H9 (cell line): ENCODE results near the gene AP4M1. TPM values are rescaled to one million over a fixed set of nuclear protein-coding genes. Genes with fewer than 3 reads are reported as not detected.

Experiments used
- DNase-seq: peaks from one replicate; pipeline ENCODE4 v3.0.0-alpha.2; 2017
- H2AFZ ChIP-seq: one replicate; pipeline ENCODE4 v1.6.1; 2013; ENCODE audit warnings: mild to moderate bottlenecking, low read length, control low read depth, moderate library complexity
- H2AK5ac ChIP-seq: 2 replicates; pipeline ENCODE4 v1.6.1; 2013; ENCODE audit warnings: low read length, control low read depth, mixed read lengths; ENCODE audit not compliant: insufficient read length
- H2BK120ac ChIP-seq: one replicate; pipeline ENCODE4 v1.6.1; 2013; ENCODE audit warnings: low read depth, mild to moderate bottlenecking, low read length, control low read depth, inconsistent platforms; ENCODE audit not compliant: poor library complexity, severe bottlenecking
- H2BK12ac ChIP-seq: 2 replicates; pipeline ENCODE4 v1.6.1; 2013; ENCODE audit warnings: low read length, control low read depth, mixed read lengths, low read depth; ENCODE audit not compliant: insufficient read length
- H2BK15ac ChIP-seq: 2 replicates; pipeline ENCODE4 v1.6.1; 2013; ENCODE audit warnings: low read depth, low read length, control low read depth
- H2BK20ac ChIP-seq: one replicate; pipeline ENCODE4 v1.6.1; 2013; ENCODE audit warnings: low read depth, mild to moderate bottlenecking, low read length, control low read depth, inconsistent platforms; ENCODE audit not compliant: poor library complexity, severe bottlenecking
- H2BK5ac ChIP-seq: 2 replicates; pipeline ENCODE4 v1.6.1; 2013; ENCODE audit warnings: low read length, control low read depth, mixed read lengths; ENCODE audit not compliant: insufficient read length
- H3K14ac ChIP-seq: 2 replicates; pipeline ENCODE4 v1.6.1; 2013; ENCODE audit warnings: low read length, control low read depth; ENCODE audit not compliant: insufficient read depth
- H3K18ac ChIP-seq: 2 replicates; pipeline ENCODE4 v1.6.1; 2013; ENCODE audit warnings: low read depth, mild to moderate bottlenecking, mixed read lengths, low read length, control low read depth; ENCODE audit not compliant: insufficient read length
- H3K23ac ChIP-seq: 2 replicates; pipeline ENCODE4 v1.6.1; 2013; ENCODE audit warnings: low read length, control low read depth, mixed read lengths, low read depth; ENCODE audit not compliant: insufficient read length
- H3K23me2 ChIP-seq: 2 replicates; pipeline ENCODE4 v1.6.1; 2013; ENCODE audit warnings: low read depth, mild to moderate bottlenecking, mixed read lengths, low read length, control low read depth; ENCODE audit not compliant: insufficient read length, poor library complexity, severe bottlenecking
- H3K27ac ChIP-seq: 2 replicates; pipeline ENCODE4 v1.5.1; 2013; ENCODE audit warnings: low read length, control low read depth, mixed read lengths, low read depth; ENCODE audit not compliant: insufficient read length
- H3K27me3 ChIP-seq: 2 replicates; pipeline ENCODE4 v1.6.1; 2013; ENCODE audit warnings: low read length, control low read depth, inconsistent platforms; ENCODE audit not compliant: insufficient read depth
- H3K4ac ChIP-seq: 2 replicates; pipeline ENCODE4 v1.6.1; 2013; ENCODE audit warnings: low read depth, mild to moderate bottlenecking, control low read depth, inconsistent platforms, low read length, moderate library complexity
- H3K4me1 ChIP-seq: 2 replicates; pipeline ENCODE4 v1.6.1; 2013; ENCODE audit warnings: low read length, control low read depth, inconsistent platforms; ENCODE audit not compliant: insufficient read depth
- H3K4me2 ChIP-seq: 2 replicates; pipeline ENCODE4 v1.6.1; 2013; ENCODE audit warnings: low read length, control low read depth, mixed read lengths; ENCODE audit not compliant: insufficient read length, insufficient read depth
- H3K56ac ChIP-seq: 2 replicates; pipeline ENCODE4 v1.6.1; 2013; ENCODE audit warnings: low read depth, mild to moderate bottlenecking, mixed read lengths, low read length, control low read depth; ENCODE audit not compliant: insufficient read length
- H3K79me1 ChIP-seq: 2 replicates; pipeline ENCODE4 v1.6.1; 2013; ENCODE audit warnings: low read depth, mild to moderate bottlenecking, moderate library complexity, low read length, control low read depth, inconsistent platforms; ENCODE audit not compliant: insufficient read depth, poor library complexity, severe bottlenecking
- H3K79me2 ChIP-seq: 2 replicates; pipeline ENCODE4 v1.6.1; 2013; ENCODE audit warnings: low read length, control low read depth, inconsistent platforms; ENCODE audit not compliant: insufficient read depth
- H3K9ac ChIP-seq: 2 replicates; pipeline ENCODE4 v1.6.1; 2013; ENCODE audit warnings: low read length, control low read depth, mixed read lengths; ENCODE audit not compliant: insufficient read length; ENCODE audit errors: extremely low read depth
- H3K9me3 ChIP-seq: one replicate; pipeline ENCODE4 v1.6.1; 2013; ENCODE audit warnings: low read depth, low read length, inconsistent platforms; ENCODE audit not compliant: control insufficient read depth
- H3T11ph ChIP-seq: one replicate; pipeline ENCODE4 v1.6.1; 2013; ENCODE audit warnings: mild to moderate bottlenecking, low read length, control low read depth, inconsistent platforms
- H4K20me1 ChIP-seq: one replicate; pipeline ENCODE4 v1.6.1; 2013; ENCODE audit not compliant: control insufficient read depth, insufficient read length, insufficient read depth
- H4K5ac ChIP-seq: 2 replicates; pipeline ENCODE4 v1.6.1; 2013; ENCODE audit warnings: low read depth, mild to moderate bottlenecking, mixed read lengths, low read length, control low read depth; ENCODE audit not compliant: insufficient read length
- H4K8ac ChIP-seq: replicated peaks from 2 replicates; pipeline ENCODE4 v1.6.1; 2013; ENCODE audit warnings: low read length, control low read depth, mixed read lengths, low read depth; ENCODE audit not compliant: insufficient read length
- H4K91ac ChIP-seq: 2 replicates; pipeline ENCODE4 v1.6.1; 2013; ENCODE audit warnings: low read depth, mild to moderate bottlenecking, moderate library complexity, mixed read lengths, low read length, control low read depth; ENCODE audit not compliant: insufficient read length
- H3K27ac Mint-ChIP-seq, 3 experiments: 2 replicates in 2 of 3; 3 replicates in 1 of 3; pipeline ENCODE4 v1.8.0; 2020 to 2021; ENCODE audit warnings: mixed read lengths in 3 of 3, mild to moderate bottlenecking in 1 of 3, moderate library complexity in 1 of 3
- H3K27me3 Mint-ChIP-seq: 2 replicates; pipeline ENCODE4 v1.8.0; 2021; ENCODE audit warnings: low read depth, mild to moderate bottlenecking, moderate library complexity, mixed read lengths
- H3K36me3 Mint-ChIP-seq, 3 experiments: 2 replicates in 2 of 3; 3 replicates in 1 of 3; pipeline ENCODE4 v1.8.0; 2020 to 2021; ENCODE audit warnings: low read depth in 3 of 3, mixed read lengths in 3 of 3; ENCODE audit not compliant: insufficient read depth in 1 of 3
- H3K4me1 Mint-ChIP-seq, 2 experiments: 2 replicates each; pipeline ENCODE4 v1.8.0; 2020; ENCODE audit warnings: mixed read lengths in 2 of 2
- H3K4me3 Mint-ChIP-seq, 2 experiments: 2 replicates in 1 of 2; 3 replicates in 1 of 2; pipeline ENCODE4 v1.8.0; 2020 to 2021; ENCODE audit warnings: mild to moderate bottlenecking in 2 of 2, mixed read lengths in 2 of 2, moderate library complexity in 1 of 2
- H3K9me3 Mint-ChIP-seq, 2 experiments: 2 replicates in 1 of 2; 3 replicates in 1 of 2; pipeline ENCODE4 v1.8.0; 2020; ENCODE audit warnings: mild to moderate bottlenecking in 2 of 2, mixed read lengths in 2 of 2, moderate library complexity in 1 of 2
- WGBS: extraction: QIAGEN DNeasy Blood & Tissue Kit; methylation state at CpG from one replicate; pipeline ENCODE4 v1.1.7; 2013; ENCODE audit warnings: missing lambda C conversion rate, low lambda C conversion rate, mixed read lengths; ENCODE audit not compliant: insufficient read length; ENCODE audit errors: extremely low coverage; 5-methylcytosine and 5-hydroxymethylcytosine counted together
- total RNA-seq: library from RNA; stranded (reverse); gene quantifications from 2 replicates; pipeline ENCODE4 v1.2.1, GENCODE V29; 2021
- TF ChIP-seq, protein P1 (sequence below): fragments of 200-600 bp; sonication (generic); conservative IDR thresholded peaks from 3 replicates; pipeline ENCODE4 v1.8.0; 2021; ENCODE audit warnings: antibody characterized with exemption, mild to moderate bottlenecking

AP4M1 gene
- total RNA-seq, 1 experiment from 2014 or later = 18.8 TPM

DNA sequence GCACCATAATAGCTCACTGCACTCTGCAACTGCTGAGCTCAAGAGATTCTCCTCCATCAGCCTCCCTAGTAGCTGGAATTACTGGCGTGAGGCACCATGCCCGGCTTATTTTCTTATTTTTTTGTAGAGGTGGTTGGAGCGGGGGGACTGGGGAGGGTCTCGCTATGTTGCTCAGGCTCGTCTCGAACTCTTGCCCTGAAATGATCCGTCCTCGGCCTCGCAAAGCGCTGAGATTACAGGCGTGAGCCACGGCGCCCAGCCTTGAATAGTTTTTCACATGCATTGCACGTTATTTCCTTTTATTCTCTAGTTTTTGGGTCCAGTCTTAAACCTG, 46.7 kb downstream of the AP4M1 start:
- Histone ChIP-seq H2BK120ac (no peak overlapping the region), H3K18ac (no peak overlapping the region), H3K4ac (no peak overlapping the region), H3K4me2 (peak overlapping the region; percentile 49), H2AK5ac (no peak overlapping the region), H2BK5ac (no peak overlapping the region), H3K23me2 (peaks cover 6% of the 10 kb centered on the region), H2BK20ac (no peak overlapping the region), H3K56ac (no peak overlapping the region), H3K4me1 (no peaks in the 10 kb centered on the region), H2BK12ac (no peak overlapping the region), H3K79me1 (no peaks in the 10 kb centered on the region), H3K9ac (no peak overlapping the region), H2BK15ac (no peak overlapping the region), H4K8ac (no peak overlapping the region), H3K23ac (no peak overlapping the region), H3K9me3 (no peaks in the 10 kb centered on the region), H3T11ph (no peak overlapping the region), H3K27ac (no peak overlapping the region), H3K27me3 (no peaks in the 10 kb centered on the region), H3K14ac (no peak overlapping the region), H4K20me1 (peaks cover 2% of the 10 kb centered on the region), H3K79me2 (no peaks in the 10 kb centered on the region), H4K91ac (no peak overlapping the region), H4K5ac (no peak overlapping the region), H2AFZ (no peak overlapping the region)
- Mint-ChIP-seq H3K4me3 (peak overlapping the region; percentile 98), H3K36me3 (peaks cover 9 to 27% (median 26%) of the 10 kb centered on the region in 3 experiments), H3K27me3 (peaks cover 2% of the 10 kb centered on the region; the same call in 1 of the 2 replicates), H3K9me3 (no peaks in the 10 kb centered on the region), H3K27ac (peak overlapping the region; percentile 76 to 97 (median 95); a peak in 6 of 7 replicates), H3K4me1 (peaks cover 21 to 24% of the 10 kb centered on the region in 2 experiments)
- no CpG with 5 or more reads among the region's 14 CpGs for WGBS
- DNase-seq = no peak
- TF ChIP-seq, protein P1, sequence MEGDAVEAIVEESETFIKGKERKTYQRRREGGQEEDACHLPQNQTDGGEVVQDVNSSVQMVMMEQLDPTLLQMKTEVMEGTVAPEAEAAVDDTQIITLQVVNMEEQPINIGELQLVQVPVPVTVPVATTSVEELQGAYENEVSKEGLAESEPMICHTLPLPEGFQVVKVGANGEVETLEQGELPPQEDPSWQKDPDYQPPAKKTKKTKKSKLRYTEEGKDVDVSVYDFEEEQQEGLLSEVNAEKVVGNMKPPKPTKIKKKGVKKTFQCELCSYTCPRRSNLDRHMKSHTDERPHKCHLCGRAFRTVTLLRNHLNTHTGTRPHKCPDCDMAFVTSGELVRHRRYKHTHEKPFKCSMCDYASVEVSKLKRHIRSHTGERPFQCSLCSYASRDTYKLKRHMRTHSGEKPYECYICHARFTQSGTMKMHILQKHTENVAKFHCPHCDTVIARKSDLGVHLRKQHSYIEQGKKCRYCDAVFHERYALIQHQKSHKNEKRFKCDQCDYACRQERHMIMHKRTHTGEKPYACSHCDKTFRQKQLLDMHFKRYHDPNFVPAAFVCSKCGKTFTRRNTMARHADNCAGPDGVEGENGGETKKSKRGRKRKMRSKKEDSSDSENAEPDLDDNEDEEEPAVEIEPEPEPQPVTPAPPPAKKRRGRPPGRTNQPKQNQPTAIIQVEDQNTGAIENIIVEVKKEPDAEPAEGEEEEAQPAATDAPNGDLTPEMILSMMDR = no peak
